GM18870 (cell line): ENCODE data around the gene SLK.

ENCODE experiments used
- ATAC-seq: cut with Tn5 transposase; IDR thresholded peaks from one replicate; pipeline ENCODE4 v1.9.1; 2021; ENCODE audit warnings: moderate library complexity; ENCODE audit not compliant: unreplicated experiment

SLK gene

GRCh38 chr10:103941801-103942200 lies 25.1 kb upstream of the SLK start:
- no peak for ATAC-seq

GRCh38 chr10:103942866-103943265 lies 24.1 kb upstream of the SLK start:
- no peak for ATAC-seq

GRCh38 chr10:103947799-103948516 lies 19.0 kb upstream of the SLK start:
- ATAC-seq = no peak

GRCh38 chr10:103949728-103950127 lies 17.2 kb upstream of the SLK start:
- ATAC-seq = no peak

GRCh38 chr10:103951183-103951582 lies 15.8 kb upstream of the SLK start:
- no peak for ATAC-seq

- ATAC-seq = no peak
Observed at GRCh38 chr10:103951942-103952341, 15.0 kb upstream of the SLK start.

GRCh38 chr10:103954543-103954942 lies 12.4 kb upstream of the SLK start:
- ATAC-seq = no peak

- ATAC-seq = no peak
Observed at GRCh38 chr10:103958996-103959395, 7.9 kb upstream of the SLK start.

- no peak for ATAC-seq
Observed at GRCh38 chr10:103960103-103960502, 6.8 kb upstream of the SLK start.

GRCh38 chr10:103967448-103968071 lies 620 bp downstream of the SLK start:
- ATAC-seq = no peak

GRCh38 chr10:103968441-103969391 lies 1.8 kb downstream of the SLK start:
- ATAC-seq = no peak

- ATAC-seq = no peak
Observed at GRCh38 chr10:103969436-103969835, 2.5 kb downstream of the SLK start.

- no peak for ATAC-seq
Observed at GRCh38 chr10:103969857-103970627, 3.1 kb downstream of the SLK start.

- no peak for ATAC-seq
Observed at GRCh38 chr10:103975169-103975568, 8.2 kb downstream of the SLK start.

GRCh38 chr10:103977204-103977603 lies 10.3 kb downstream of the SLK start:
- ATAC-seq = no peak

- no peak for ATAC-seq
Observed at GRCh38 chr10:103979530-103979929, 12.6 kb downstream of the SLK start.

- ATAC-seq = no peak
Observed at GRCh38 chr10:103980288-103980906, 13.5 kb downstream of the SLK start.

- ATAC-seq = no peak
Observed at GRCh38 chr10:103982639-103983038, 15.7 kb downstream of the SLK start.

GRCh38 chr10:103983367-103983911 lies 16.5 kb downstream of the SLK start:
- ATAC-seq = peak; percentile 88

- ATAC-seq = no peak
Observed at GRCh38 chr10:103985726-103986125, 18.8 kb downstream of the SLK start.
